HCT116 (cell line): ENCODE data around the gene NFIA. TPM values are rescaled to one million over a fixed set of nuclear protein-coding genes. Genes with fewer than 3 reads are reported as not detected.

ENCODE experiments used
- ATAC-seq: fragments of 200-7000 bp; cut with Tn5 transposase; 2 replicates; pipeline ENCODE4 v1.9.1; 2020; ENCODE audit warnings: mild to moderate bottlenecking, moderate library complexity
- BruUV-seq: library from RNA; stranded (reverse); fragments of 400-500 nt; replicated peaks from 2 replicates; lab custom pipeline; 2021; lab: Mats Ljungman, UMichigan
- CTCF ChIA-PET: fragments of 300-600 bp; sonication (Branson Sonifier 250); formaldehyde crosslinking; loops from one replicate; lab custom pipeline; 2021; ENCODE audit warnings: antibody characterized with exemption; lab: Charles Lee
- POLR2A ChIA-PET: fragments of 300-600, 350-600 bp; sonication (Branson Sonifier 250); formaldehyde crosslinking; loops from one replicate; lab custom pipeline; 2021; ENCODE audit warnings: antibody characterized with exemption; lab: Charles Lee
- RAD21 ChIA-PET, 2 experiments: fragments of 300-600 bp; sonication (Branson Sonifier 250); formaldehyde crosslinking; loops; one replicate each; lab custom pipeline; 2023; ENCODE audit warnings: low total read pairs in 2 of 2; ENCODE audit not compliant: uncharacterized antibody in 2 of 2, unreplicated experiment in 2 of 2, low non-redundant PET in 1 of 2; lab: Charles Lee
- DNase-seq: peaks from one replicate; pipeline ENCODE4 v3.0.0-alpha.2; 2010; ENCODE audit warnings: low read depth, low spot score
- H2AFZ ChIP-seq: fragments of 200-600 bp; shearing (Covaris generic), sonication (generic); 2 replicates; pipeline ENCODE4 v1.6.1; 2017; ENCODE audit warnings: low read depth, mixed run types, mixed read lengths, antibody characterized with exemption, low read length; ENCODE audit not compliant: poor library complexity, severe bottlenecking
- H3K27ac ChIP-seq: 2 replicates; pipeline ENCODE4 v1.5.1; 2012; ENCODE audit warnings: low read depth, low read length
- H3K27me3 ChIP-seq: fragments of 200-600 bp; sonication (generic); 2 replicates; pipeline ENCODE4 v1.6.1; 2016; ENCODE audit warnings: mixed run types, low read length, mixed read lengths; ENCODE audit not compliant: insufficient read depth
- H3K36me3 ChIP-seq, 2 experiments: fragments of 200-500 bp in 1 of 2; fragments of 200-600 bp in 1 of 2; sonication (Bioruptor generic) in 1 of 2; sonication (generic) in 1 of 2; 2 replicates each; pipeline versions ENCODE4 v1.5.1 to v1.6.1; 2014 to 2016; ENCODE audit warnings: low read length in 2 of 2, inconsistent platforms in 1 of 2, mixed read lengths in 1 of 2, mixed run types in 1 of 2; ENCODE audit not compliant: insufficient read depth in 2 of 2, control insufficient read depth in 1 of 2
- H3K4me1 ChIP-seq, 2 experiments: fragments of 200-600 bp in 1 of 2; sonication (generic) in 1 of 2; 2 replicates each; pipeline versions ENCODE4 v1.5.1 to v1.6.1; 2012 to 2017; ENCODE audit warnings: low read length in 2 of 2, inconsistent platforms in 1 of 2, mild to moderate bottlenecking in 1 of 2, mixed read lengths in 1 of 2, mixed run types in 1 of 2, moderate library complexity in 1 of 2; ENCODE audit not compliant: insufficient read depth in 2 of 2, control insufficient read depth in 1 of 2
- H3K4me2 ChIP-seq: fragments of 200-600 bp; sonication (generic); 2 replicates; pipeline ENCODE4 v1.6.1; 2017; ENCODE audit warnings: mixed run types, low read length, mixed read lengths
- H3K4me3 ChIP-seq, 2 experiments: fragments of 200-600 bp in 1 of 2; sonication (generic) in 1 of 2; replicated peaks in 1 of 2; 2 replicates each; pipeline ENCODE4 v1.5.1; 2011 to 2016; ENCODE audit warnings: low read length in 2 of 2, control low read depth in 1 of 2, low read depth in 1 of 2, mild to moderate bottlenecking in 1 of 2, mixed read lengths in 1 of 2, mixed run types in 1 of 2
- H3K79me2 ChIP-seq: fragments of 200-600 bp; sonication (generic); 2 replicates; pipeline ENCODE4 v1.6.1; 2017; ENCODE audit warnings: mild to moderate bottlenecking, mixed run types, low read length, moderate library complexity, mixed read lengths; ENCODE audit not compliant: insufficient read depth
- H3K9ac ChIP-seq: fragments of 200-600 bp; sonication (generic); 2 replicates; pipeline ENCODE4 v1.6.1; 2016; ENCODE audit warnings: low read length, mixed read lengths
- H3K9me2 ChIP-seq: fragments of 200-600 bp; sonication (generic), shearing (Covaris generic); 2 replicates; pipeline ENCODE4 v1.6.1; 2017; ENCODE audit warnings: mixed run types, mild to moderate bottlenecking, moderate library complexity; ENCODE audit not compliant: insufficient read depth
- H3K9me3 ChIP-seq, 2 experiments: fragments of 200-500 bp in 1 of 2; fragments of 200-600 bp in 1 of 2; sonication (Bioruptor generic) in 1 of 2; sonication (generic) in 1 of 2; 2 replicates each; pipeline ENCODE4 v1.6.1; 2014 to 2017; ENCODE audit warnings: low read length in 2 of 2, mixed read lengths in 2 of 2, inconsistent platforms in 1 of 2, low read depth in 1 of 2, mild to moderate bottlenecking in 1 of 2, mixed run types in 1 of 2, moderate library complexity in 1 of 2; ENCODE audit not compliant: control insufficient read depth in 1 of 2, insufficient read depth in 1 of 2
- H4K20me1 ChIP-seq: fragments of 200-600 bp; sonication (generic), shearing (Covaris generic); 2 replicates; pipeline ENCODE4 v1.6.1; 2017; ENCODE audit warnings: mixed run types, mild to moderate bottlenecking, moderate library complexity; ENCODE audit not compliant: insufficient read depth
- CTCF ChIP-seq, 3 experiments: fragments of 200-600 bp in 1 of 3; sonication (generic) in 1 of 3; IDR thresholded peaks in 2 of 3; conservative IDR thresholded peaks in 1 of 3; 2 replicates each; pipeline ENCODE4 v1.5.1; 2012 to 2017; ENCODE audit warnings: low read depth in 2 of 3, low read length in 2 of 3, antibody characterized with exemption in 1 of 3, borderline replicate concordance in 1 of 3, control low read depth in 1 of 3, mild to moderate bottlenecking in 1 of 3, mixed read lengths in 1 of 3, mixed run types in 1 of 3, moderate library complexity in 1 of 3; ENCODE audit not compliant: insufficient read depth in 1 of 3
- EGR1 ChIP-seq: IDR thresholded peaks from 2 replicates; pipeline ENCODE4 v1.6.1; 2012; ENCODE audit warnings: low read depth
- ELF1 ChIP-seq: IDR thresholded peaks from 2 replicates; pipeline ENCODE4 v1.6.1; 2012; ENCODE audit warnings: low read depth, borderline replicate concordance
- EZH2 ChIP-seq: fragments of 200-600 bp; sonication (generic); IDR thresholded peaks from 2 replicates; pipeline ENCODE4 v1.6.1; 2017; ENCODE audit warnings: antibody characterized with exemption, mixed run types
- FOSL1 ChIP-seq: IDR thresholded peaks from 2 replicates; pipeline ENCODE4 v1.6.1; 2012; ENCODE audit warnings: low read depth
- JUND ChIP-seq: IDR thresholded peaks from 2 replicates; pipeline ENCODE4 v1.6.1; 2012
- MAX ChIP-seq: IDR thresholded peaks from 2 replicates; pipeline ENCODE4 v1.6.1; 2012
- POLR2A ChIP-seq: IDR thresholded peaks from 2 replicates; pipeline ENCODE4 v1.7.0; 2011; ENCODE audit warnings: borderline replicate concordance; ENCODE audit not compliant: insufficient read depth, insufficient read length; ENCODE audit errors: extremely low read depth
- RAD21 ChIP-seq: IDR thresholded peaks from 2 replicates; pipeline ENCODE4 v1.6.1; 2012; ENCODE audit warnings: low read depth, mild to moderate bottlenecking
- SRF ChIP-seq: IDR thresholded peaks from 2 replicates; pipeline ENCODE4 v1.6.1; 2012; ENCODE audit warnings: low read depth
- YY1 ChIP-seq: IDR thresholded peaks from 2 replicates; pipeline ENCODE4 v1.6.1; 2011; ENCODE audit warnings: low read length, low read depth, moderate library complexity, mild to moderate bottlenecking; ENCODE audit not compliant: insufficient replicate concordance; ENCODE audit errors: extremely low read depth
- ZBTB33 ChIP-seq: IDR thresholded peaks from 2 replicates; pipeline ENCODE4 v1.6.1; 2011; ENCODE audit warnings: mild to moderate bottlenecking, low read length, moderate library complexity; ENCODE audit not compliant: insufficient replicate concordance; ENCODE audit errors: extremely low read depth
- ZNF274 ChIP-seq: fragments of 200-500 bp; sonication (Bioruptor generic); IDR thresholded peaks from 2 replicates; pipeline ENCODE4 v1.6.1; 2014; ENCODE audit warnings: mild to moderate bottlenecking, low read depth, low read length, inconsistent platforms
- intact Hi-C: fragments of 100-400 bp; cut with micrococcal nuclease; formaldehyde crosslinking; loops from 2 replicates; pipeline ENCODE4 v1.10.0; 2022
- total RNA-seq: library from RNA; stranded (reverse); gene quantifications from one replicate; pipeline ENCODE4 v1.2.1, GENCODE V29; 2021; ENCODE audit not compliant: unreplicated experiment

The NFIA gene
- total RNA-seq, 1 experiment from 2014 or later = 17.2 TPM

- Histone ChIP-seq H3K4me1 (no peaks in the 10 kb centered on the region), H3K4me2 (no peak overlapping the region), H3K79me2 (no peaks in the 10 kb centered on the region), H3K4me3 (no peak overlapping the region), H2AFZ (no peak overlapping the region), H3K9me2 (no peaks in the 10 kb centered on the region), H3K9me3 (no peaks in the 10 kb centered on the region), H3K9ac (no peak overlapping the region), H3K27ac (no peak overlapping the region), H3K27me3 (no peaks in the 10 kb centered on the region), H4K20me1 (no peaks in the 10 kb centered on the region), H3K36me3 (no peaks in the 10 kb centered on the region)
- no TSS peak for BruUV-seq
- no peak for ATAC-seq
- intact Hi-C loops = no loop called here
- no peak for TF ChIP-seq MAX
- no peak for TF ChIP-seq SRF
- TF ChIP-seq EZH2 = no peak
- no peak for TF ChIP-seq ZNF274
- TF ChIP-seq POLR2A = no peak
- no peak for TF ChIP-seq CTCF (IDR thresholded peaks at IDR 0.05 in 2 of 3, conservative IDR thresholded peaks at IDR 0.05 in 1 of 3; ENCODE audit: borderline replicate concordance in 1 of 3, insufficient read depth in 1 of 3, low read depth in 2 of 3, low read length in 2 of 3)
- TF ChIP-seq FOSL1 = no peak
- TF ChIP-seq JUND = no peak
- no peak for TF ChIP-seq ZBTB33
- no peak for TF ChIP-seq RAD21
- no peak for TF ChIP-seq YY1
- no peak for TF ChIP-seq ELF1
- no peak for TF ChIP-seq EGR1
- POLR2A ChIA-PET = no interaction called here
- no peak for DNase-seq
- CTCF ChIA-PET = no interaction called here
- RAD21 ChIA-PET = no interaction called here
These were observed 187.7 kb downstream of the NFIA start for GRCh38 chr1:61270107-61270506.
